Measurements from ENCODE around the gene SNX15.

The SNX15 gene

GRCh38 chr11:65042891-65043290 lies 15.7 kb downstream of the SNX15 start:
- Histone ChIP-seq H3K9me2 (ENCODE audit: low read depth, low read length) (no peaks in the 10 kb centered on the region), H3K9me3 (ENCODE audit: low read length) (no peaks in the 10 kb centered on the region), H3K27me3 (ENCODE audit: insufficient read depth, low read length) (no peaks in the 10 kb centered on the region), H2AFZ (ENCODE audit: low read length) (no peak overlapping the region), H3K36me3 (ENCODE audit: insufficient read depth, low read length) (peaks cover 26% of the 10 kb centered on the region), H4K20me1 (ENCODE audit: insufficient read depth, low read length) (no peaks in the 10 kb centered on the region), H3K79me2 (ENCODE audit: insufficient read depth, low read length) (no peaks in the 10 kb centered on the region), H3F3A (ENCODE audit: insufficient read depth, low read length) (no peaks in the 10 kb centered on the region), H3K4me3 (ENCODE audit: low read depth, low read length, poor library complexity, severe bottlenecking) (peak overlapping the region; percentile 80), H3K27ac (ENCODE audit: low read depth, low read length, poor library complexity, severe bottlenecking) (no peak overlapping the region), H3K9ac (ENCODE audit: low read length) (no peak overlapping the region; the same call in 1 of the 2 replicates), H3K4me2 (ENCODE audit: low read length) (peak overlapping the region; percentile 85), H3K4me1 (ENCODE audit: insufficient read depth, low read length, severe bottlenecking) (peaks cover 30% of the 10 kb centered on the region)
- TF ChIP-seq EZH2 (IDR thresholded peaks at IDR 0.05; ENCODE audit: borderline replicate concordance, low read length) (no peak), CTCF (IDR thresholded peaks at IDR 0.05; ENCODE audit: low read length) (no peak)

DNA sequence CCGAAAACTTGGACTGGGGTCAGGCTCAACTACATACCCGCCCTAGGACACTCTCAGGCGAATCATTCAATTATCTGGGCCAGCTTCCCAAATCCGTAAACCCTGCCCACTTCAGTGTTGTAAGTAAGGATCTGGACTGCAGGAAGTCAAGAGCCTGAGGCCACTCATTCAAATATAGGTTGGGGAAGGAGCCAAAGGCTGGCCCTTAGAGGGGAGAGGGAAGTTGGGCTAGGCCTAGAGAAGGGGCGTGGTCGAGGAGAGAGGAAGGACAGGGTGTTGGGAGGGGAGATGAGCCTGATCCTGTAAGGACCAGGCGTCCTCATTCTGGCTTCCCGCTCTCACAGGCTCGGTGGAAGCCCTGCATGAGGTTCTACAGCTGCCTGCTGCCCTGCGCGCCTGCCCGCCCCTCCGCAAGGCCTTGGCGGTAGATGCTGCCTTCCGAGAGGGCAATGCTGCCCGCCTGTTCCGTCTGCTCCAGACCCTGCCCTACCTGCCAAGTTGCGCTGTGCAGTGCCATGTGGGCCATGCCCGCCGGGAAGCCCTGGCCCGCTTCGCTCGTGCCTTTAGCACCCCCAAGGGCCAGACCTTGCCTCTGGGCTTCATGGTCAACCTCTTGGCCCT lies 16.8 kb downstream of the SNX15 start:
- Histone ChIP-seq H4K20me1 (ENCODE audit: insufficient read depth, low read length) (no peaks in the 10 kb centered on the region), H3K4me2 (ENCODE audit: low read length) (no peak overlapping the region), H3F3A (ENCODE audit: insufficient read depth, low read length) (no peaks in the 10 kb centered on the region), H2AFZ (ENCODE audit: low read length) (no peak overlapping the region), H3K9me2 (ENCODE audit: low read depth, low read length) (no peaks in the 10 kb centered on the region), H3K79me2 (ENCODE audit: insufficient read depth, low read length) (no peaks in the 10 kb centered on the region), H3K27me3 (ENCODE audit: insufficient read depth, low read length) (no peaks in the 10 kb centered on the region), H3K4me3 (ENCODE audit: low read depth, low read length, poor library complexity, severe bottlenecking) (no peak overlapping the region), H3K9ac (ENCODE audit: low read length) (no peak overlapping the region), H3K9me3 (ENCODE audit: low read length) (no peaks in the 10 kb centered on the region), H3K4me1 (ENCODE audit: insufficient read depth, low read length, severe bottlenecking) (peaks cover 24% of the 10 kb centered on the region), H3K27ac (ENCODE audit: low read depth, low read length, poor library complexity, severe bottlenecking) (no peak overlapping the region), H3K36me3 (ENCODE audit: insufficient read depth, low read length) (peaks cover 20% of the 10 kb centered on the region)
- TF ChIP-seq CTCF (IDR thresholded peaks at IDR 0.05; ENCODE audit: low read length) (no peak), EZH2 (IDR thresholded peaks at IDR 0.05; ENCODE audit: borderline replicate concordance, low read length) (no peak)

DNA sequence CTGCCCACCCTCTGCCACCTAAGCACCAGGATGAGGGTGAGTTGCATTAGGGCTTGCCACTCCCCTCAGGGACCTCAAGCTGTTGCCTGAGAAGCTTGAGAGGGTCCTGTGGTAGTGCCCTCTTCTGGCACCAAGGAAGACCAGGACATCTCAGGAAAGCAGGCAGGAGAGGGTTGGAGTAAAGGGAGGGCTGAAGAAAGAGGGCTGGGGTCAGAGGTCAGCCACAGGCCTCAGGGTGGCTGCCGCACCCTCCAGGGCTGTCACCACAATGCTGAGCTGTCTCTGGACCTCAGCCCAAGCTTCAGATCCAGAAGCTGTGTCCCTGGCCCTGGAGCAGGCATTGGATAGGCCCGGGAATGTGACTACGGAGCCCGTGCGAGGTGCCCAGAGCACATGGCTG lies 17.8 kb downstream of the SNX15 start:
- no peaks in the 10 kb centered on the region for H3K9me2 ChIP-seq (ENCODE audit: low read depth, low read length)
- H3K4me2 ChIP-seq (ENCODE audit: low read length): no peak overlapping the region
- H2AFZ ChIP-seq (ENCODE audit: low read length): no peak overlapping the region
- H3K27ac ChIP-seq (ENCODE audit: low read depth, low read length, poor library complexity, severe bottlenecking): no peak overlapping the region
- TF ChIP-seq CTCF (IDR thresholded peaks at IDR 0.05; ENCODE audit: low read length) (no peak), EZH2 (IDR thresholded peaks at IDR 0.05; ENCODE audit: borderline replicate concordance, low read length) (no peak)
- no peaks in the 10 kb centered on the region for H3F3A ChIP-seq (ENCODE audit: insufficient read depth, low read length)
- no peak overlapping the region for H3K4me3 ChIP-seq (ENCODE audit: low read depth, low read length, poor library complexity, severe bottlenecking)
- no peak overlapping the region for H3K9ac ChIP-seq (ENCODE audit: low read length)
- H3K27me3 ChIP-seq (ENCODE audit: insufficient read depth, low read length): no peaks in the 10 kb centered on the region
- no peaks in the 10 kb centered on the region for H3K79me2 ChIP-seq (ENCODE audit: insufficient read depth, low read length)
- peaks cover 20% of the 10 kb centered on the region for H3K36me3 ChIP-seq (ENCODE audit: insufficient read depth, low read length)
- H3K9me3 ChIP-seq (ENCODE audit: low read length): no peaks in the 10 kb centered on the region
- no peaks in the 10 kb centered on the region for H4K20me1 ChIP-seq (ENCODE audit: insufficient read depth, low read length)
- H3K4me1 ChIP-seq (ENCODE audit: insufficient read depth, low read length, severe bottlenecking): peaks cover 23% of the 10 kb centered on the region

Data from OCI-LY1 (cell line).